ENCODE data around the gene RARB. TPM values are rescaled to one million over a fixed set of nuclear protein-coding genes. Genes with fewer than 3 reads are reported as not detected.
A peak's percentile ranks its signal among the peaks of the same experiment; 100 is the strongest.

The RARB gene
- total and polyA plus RNA-seq, 2 of the 13 experiments (the other 11 are each of a cell fraction or from before 2014, with no cell fraction given) = 0.16 TPM; not detected in 1

DNA sequence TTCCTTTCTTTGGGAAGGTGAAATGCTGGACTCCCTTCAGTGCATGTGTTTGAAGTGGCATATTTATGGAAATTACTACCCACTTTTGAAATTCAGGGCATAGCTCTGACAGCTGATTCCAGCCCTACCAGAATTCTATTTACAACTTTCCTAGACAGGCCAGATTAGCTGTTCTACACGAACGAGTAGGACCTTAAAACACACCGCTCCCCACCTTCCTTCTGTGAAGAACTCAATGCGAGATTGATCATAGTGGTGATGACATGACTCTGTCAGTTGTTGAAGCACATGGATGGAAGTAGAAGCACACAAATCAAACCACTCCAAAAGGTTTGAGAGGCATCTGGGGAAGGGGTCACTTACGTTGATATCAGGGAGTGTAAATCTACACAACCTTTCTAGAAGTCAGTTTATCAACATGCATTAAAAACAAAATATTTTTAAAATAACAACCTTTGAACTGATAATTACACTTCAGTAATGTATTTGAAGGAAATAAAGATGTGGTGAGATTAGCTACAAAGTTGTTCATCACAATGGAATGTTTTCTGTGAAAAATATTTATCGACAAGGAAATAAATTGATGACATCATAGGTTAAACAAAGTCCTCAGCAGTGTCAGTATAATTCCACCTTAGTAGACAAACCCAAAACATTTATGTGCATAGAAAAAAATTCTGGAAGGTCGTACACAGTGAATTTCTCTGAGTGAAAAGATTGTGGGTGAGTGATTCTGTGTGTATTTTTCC is 29.8 kb downstream of the RARB start:
- in situ Hi-C loops (cut with HindIII; ENCODE audit: extremely low pct_ligation_motif_present, low pct_unique_long_range_greater_than_20kb) (no loop called here), intact Hi-C loops (cut with micrococcal nuclease; ENCODE audit: unreplicated experiment) (no loop called here)
- TF ChIP-seq CREB1 (IDR thresholded peaks at IDR 0.05) = peak; percentile 67
- no peak for TF ChIP-seq CREB1 (CRISPR knock-in tag; IDR thresholded peaks at IDR 0.05)
- TF ChIP-seq REL (CRISPR knock-in tag; conservative IDR thresholded peaks at IDR 0.05) = no peak
- TF ChIP-seq ZFY (CRISPR knock-in tag; IDR thresholded peaks at IDR 0.05) = no peak
- TF ChIP-seq SALL2 (CRISPR knock-in tag; IDR thresholded peaks at IDR 0.05) = no peak
- TF ChIP-seq ZNF441 (CRISPR knock-in tag; IDR thresholded peaks at IDR 0.05; ENCODE audit: borderline replicate concordance) = no peak
- peak; percentile 95 for TF ChIP-seq ATF7 (IDR thresholded peaks at IDR 0.05)
- no peak for TF ChIP-seq ATF7 (CRISPR knock-in tag; IDR thresholded peaks at IDR 0.05)
- TF ChIP-seq MTA3 (CRISPR knock-in tag; IDR thresholded peaks at IDR 0.05) = no peak
- TF ChIP-seq ZNF605 (CRISPR knock-in tag; IDR thresholded peaks at IDR 0.05) = no peak
- Histone ChIP-seq H3K36me3 (replicated peaks in 1 of 2; ENCODE audit: control insufficient read depth in 1 of 2, insufficient read depth in 2 of 2, low read length in 2 of 2) (no peaks in the 10 kb centered on the region), H3K4me1 (ENCODE audit: insufficient read depth, low read length) (no peaks in the 10 kb centered on the region), H3K9me3 (ENCODE audit: low read length) (no peaks in the 10 kb centered on the region), H3K27me3 (ENCODE audit: control insufficient read depth in 1 of 2, insufficient read depth in 2 of 2, low read length in 2 of 2) (no peaks in the 10 kb centered on the region), H3K4me3 (replicated peaks in 1 of 3; ENCODE audit: insufficient read depth in 1 of 3, low read depth in 2 of 3, low read length in 3 of 3) (no peak overlapping the region), H3K9ac (ENCODE audit: insufficient read depth, low read depth, low read length) (no peak overlapping the region), H3K79me2 (ENCODE audit: insufficient read depth, low read length) (no peaks in the 10 kb centered on the region), H2AFZ (ENCODE audit: low read length) (no peak overlapping the region), H3K4me2 (ENCODE audit: low read depth, low read length) (no peak overlapping the region), H4K20me1 (ENCODE audit: insufficient read depth, low read length) (no peaks in the 10 kb centered on the region), H3K27ac (ENCODE audit: extremely low read length, insufficient read depth, low read length) (no peak overlapping the region)
- ChIA-PET POLR2A (no interaction called here), CTCF (ENCODE audit: low intra/inter-chr PET ratio, low total read pairs) (no interaction called here)
- no peak for ATAC-seq
- DNase-seq (ENCODE audit: low spot score) = no peak
- FAIRE-seq = no peak
- WGBS (ENCODE audit: low lambda C conversion rate) = 57% methylated on average over 7 of the region's 7 CpGs
- no TSS peak for BruUV-seq (replicated peaks)

DNA sequence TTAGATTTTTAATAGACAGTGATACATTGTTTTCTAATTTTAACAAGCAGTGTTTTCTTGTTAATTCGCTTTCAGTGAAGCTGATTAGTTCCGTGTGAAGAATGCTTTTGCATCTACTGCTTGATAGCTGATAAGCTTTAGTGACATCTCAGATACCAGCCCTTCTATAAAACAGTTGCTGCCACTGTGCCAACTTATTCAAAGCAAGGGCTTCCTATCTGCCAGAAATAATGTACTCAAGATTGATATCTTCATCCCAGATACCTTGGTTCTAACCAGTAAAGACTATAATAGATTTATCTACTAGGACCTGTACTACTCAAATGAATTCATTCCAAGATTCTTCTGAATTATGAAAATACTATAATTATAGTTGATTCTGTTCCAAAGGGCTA is 30.4 kb downstream of the RARB start:
- H3K9ac ChIP-seq (ENCODE audit: insufficient read depth, low read depth, low read length) = no peak overlapping the region
- no peaks in the 10 kb centered on the region for H3K4me1 ChIP-seq (ENCODE audit: insufficient read depth, low read length)
- FAIRE-seq (no peak), ATAC-seq (no peak), DNase-seq (ENCODE audit: low spot score) (no peak)
- WGBS (ENCODE audit: low lambda C conversion rate) = 41% methylated on average over 2 of the region's 2 CpGs
- no peaks in the 10 kb centered on the region for H4K20me1 ChIP-seq (ENCODE audit: insufficient read depth, low read length)
- in situ Hi-C loops (cut with HindIII; ENCODE audit: extremely low pct_ligation_motif_present, low pct_unique_long_range_greater_than_20kb) (no loop called here), intact Hi-C loops (cut with micrococcal nuclease; ENCODE audit: unreplicated experiment) (no loop called here)
- no peak overlapping the region for H3K4me3 ChIP-seq (replicated peaks in 1 of 3; ENCODE audit: insufficient read depth in 1 of 3, low read depth in 2 of 3, low read length in 3 of 3)
- POLR2A ChIA-PET = no interaction called here
- H3K27ac ChIP-seq (ENCODE audit: extremely low read length, insufficient read depth, low read length) = no peak overlapping the region
- no peaks in the 10 kb centered on the region for H3K9me3 ChIP-seq (ENCODE audit: low read length)
- no peak overlapping the region for H3K4me2 ChIP-seq (ENCODE audit: low read depth, low read length)
- no TSS peak for BruUV-seq (replicated peaks)
- H2AFZ ChIP-seq (ENCODE audit: low read length) = no peak overlapping the region
- no peaks in the 10 kb centered on the region for H3K36me3 ChIP-seq (replicated peaks in 1 of 2; ENCODE audit: control insufficient read depth in 1 of 2, insufficient read depth in 2 of 2, low read length in 2 of 2)
- no peaks in the 10 kb centered on the region for H3K27me3 ChIP-seq (ENCODE audit: control insufficient read depth in 1 of 2, insufficient read depth in 2 of 2, low read length in 2 of 2)
- H3K79me2 ChIP-seq (ENCODE audit: insufficient read depth, low read length) = no peaks in the 10 kb centered on the region
- CTCF ChIA-PET (ENCODE audit: low intra/inter-chr PET ratio, low total read pairs) = no interaction called here
- no peak for TF ChIP-seq ZNF101 (CRISPR knock-in tag; IDR thresholded peaks at IDR 0.05; ENCODE audit: borderline replicate concordance, low read depth)
- TF ChIP-seq CBX1 (IDR thresholded peaks at IDR 0.05; ENCODE audit: low read depth) = no peak
- no peak for TF ChIP-seq TBX2 (CRISPR knock-in tag; IDR thresholded peaks at IDR 0.05; ENCODE audit: borderline replicate concordance)
- TF ChIP-seq, protein P1, sequence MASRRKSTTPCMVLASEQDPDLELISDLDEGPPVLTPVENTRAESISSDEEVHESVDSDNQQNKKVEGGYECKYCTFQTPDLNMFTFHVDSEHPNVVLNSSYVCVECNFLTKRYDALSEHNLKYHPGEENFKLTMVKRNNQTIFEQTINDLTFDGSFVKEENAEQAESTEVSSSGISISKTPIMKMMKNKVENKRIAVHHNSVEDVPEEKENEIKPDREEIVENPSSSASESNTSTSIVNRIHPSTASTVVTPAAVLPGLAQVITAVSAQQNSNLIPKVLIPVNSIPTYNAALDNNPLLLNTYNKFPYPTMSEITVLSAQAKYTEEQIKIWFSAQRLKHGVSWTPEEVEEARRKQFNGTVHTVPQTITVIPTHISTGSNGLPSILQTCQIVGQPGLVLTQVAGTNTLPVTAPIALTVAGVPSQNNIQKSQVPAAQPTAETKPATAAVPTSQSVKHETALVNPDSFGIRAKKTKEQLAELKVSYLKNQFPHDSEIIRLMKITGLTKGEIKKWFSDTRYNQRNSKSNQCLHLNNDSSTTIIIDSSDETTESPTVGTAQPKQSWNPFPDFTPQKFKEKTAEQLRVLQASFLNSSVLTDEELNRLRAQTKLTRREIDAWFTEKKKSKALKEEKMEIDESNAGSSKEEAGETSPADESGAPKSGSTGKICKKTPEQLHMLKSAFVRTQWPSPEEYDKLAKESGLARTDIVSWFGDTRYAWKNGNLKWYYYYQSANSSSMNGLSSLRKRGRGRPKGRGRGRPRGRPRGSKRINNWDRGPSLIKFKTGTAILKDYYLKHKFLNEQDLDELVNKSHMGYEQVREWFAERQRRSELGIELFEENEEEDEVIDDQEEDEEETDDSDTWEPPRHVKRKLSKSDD (CRISPR knock-in tag; IDR thresholded peaks at IDR 0.05; ENCODE audit: low read depth) = no peak
- no peak for TF ChIP-seq THAP11 (CRISPR knock-in tag; IDR thresholded peaks at IDR 0.05)
- TF ChIP-seq, protein P2, sequence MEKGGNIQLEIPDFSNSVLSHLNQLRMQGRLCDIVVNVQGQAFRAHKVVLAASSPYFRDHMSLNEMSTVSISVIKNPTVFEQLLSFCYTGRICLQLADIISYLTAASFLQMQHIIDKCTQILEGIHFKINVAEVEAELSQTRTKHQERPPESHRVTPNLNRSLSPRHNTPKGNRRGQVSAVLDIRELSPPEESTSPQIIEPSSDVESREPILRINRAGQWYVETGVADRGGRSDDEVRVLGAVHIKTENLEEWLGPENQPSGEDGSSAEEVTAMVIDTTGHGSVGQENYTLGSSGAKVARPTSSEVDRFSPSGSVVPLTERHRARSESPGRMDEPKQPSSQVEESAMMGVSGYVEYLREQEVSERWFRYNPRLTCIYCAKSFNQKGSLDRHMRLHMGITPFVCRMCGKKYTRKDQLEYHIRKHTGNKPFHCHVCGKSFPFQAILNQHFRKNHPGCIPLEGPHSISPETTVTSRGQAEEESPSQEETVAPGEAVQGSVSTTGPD (CRISPR knock-in tag; IDR thresholded peaks at IDR 0.05) = no peak
- no peak for TF ChIP-seq SP140L (CRISPR knock-in tag; IDR thresholded peaks at IDR 0.05; ENCODE audit: borderline replicate concordance)

Measured in HepG2 (cell line).